ENCODE results near the gene CST3.
"Not testable (repeated sequence)": the region's sequence is repeated elsewhere in the genome, so short reads cannot be mapped to it uniquely, and the experiment has no call there.

Gene CST3

DNA sequence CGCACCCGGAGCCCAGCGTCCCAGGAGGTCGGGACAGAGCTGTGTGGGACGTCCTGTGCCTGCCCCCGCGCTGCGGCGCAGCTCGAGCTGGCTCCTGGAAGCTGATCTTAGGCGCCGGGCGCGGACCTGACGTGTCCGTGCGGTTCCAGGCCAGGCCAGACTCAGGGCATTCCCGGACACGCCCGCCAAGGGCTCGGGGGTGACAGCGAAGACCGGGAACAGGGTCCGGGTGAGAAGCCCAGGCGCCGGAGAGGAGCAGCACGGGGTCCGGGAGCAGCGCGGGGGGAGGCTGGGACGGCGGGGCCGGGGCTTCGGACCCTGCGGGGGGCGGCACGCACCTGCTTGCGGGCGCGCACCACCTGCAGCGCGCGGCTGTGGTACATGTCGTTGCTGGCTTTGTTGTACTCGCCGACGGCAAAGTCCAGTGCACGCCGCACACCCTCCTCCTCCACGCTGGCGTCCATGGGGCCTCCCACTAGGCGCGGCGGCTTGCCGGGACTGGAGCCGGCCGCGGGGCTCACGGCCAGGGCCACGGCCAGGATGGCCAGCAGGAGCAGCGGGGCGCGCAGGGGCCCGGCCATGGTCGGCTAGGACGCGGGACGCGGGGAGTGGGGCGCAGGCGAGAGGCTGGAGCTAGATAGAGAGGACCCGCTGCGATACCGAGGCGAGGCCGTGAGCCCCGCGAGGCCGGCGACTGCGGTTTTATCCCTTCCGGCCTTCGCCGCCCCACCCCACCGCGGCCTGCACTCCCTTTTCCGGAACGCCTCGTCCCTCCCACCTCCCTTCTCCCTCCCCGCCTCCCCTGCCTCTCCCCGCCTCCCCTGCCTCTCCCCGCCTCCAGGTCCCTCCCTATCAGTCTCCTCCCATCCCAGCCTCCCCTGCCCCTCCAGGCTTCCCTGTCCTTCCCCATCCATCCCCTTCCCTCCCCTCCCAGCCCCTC, at the start of gene CST3:
CST3 (minus strand) TSS at position 674 of the 940 bp plus-strand sequence; CDS start at position 581, 93 bp downstream.
- no peak for DNase-seq

DNA sequence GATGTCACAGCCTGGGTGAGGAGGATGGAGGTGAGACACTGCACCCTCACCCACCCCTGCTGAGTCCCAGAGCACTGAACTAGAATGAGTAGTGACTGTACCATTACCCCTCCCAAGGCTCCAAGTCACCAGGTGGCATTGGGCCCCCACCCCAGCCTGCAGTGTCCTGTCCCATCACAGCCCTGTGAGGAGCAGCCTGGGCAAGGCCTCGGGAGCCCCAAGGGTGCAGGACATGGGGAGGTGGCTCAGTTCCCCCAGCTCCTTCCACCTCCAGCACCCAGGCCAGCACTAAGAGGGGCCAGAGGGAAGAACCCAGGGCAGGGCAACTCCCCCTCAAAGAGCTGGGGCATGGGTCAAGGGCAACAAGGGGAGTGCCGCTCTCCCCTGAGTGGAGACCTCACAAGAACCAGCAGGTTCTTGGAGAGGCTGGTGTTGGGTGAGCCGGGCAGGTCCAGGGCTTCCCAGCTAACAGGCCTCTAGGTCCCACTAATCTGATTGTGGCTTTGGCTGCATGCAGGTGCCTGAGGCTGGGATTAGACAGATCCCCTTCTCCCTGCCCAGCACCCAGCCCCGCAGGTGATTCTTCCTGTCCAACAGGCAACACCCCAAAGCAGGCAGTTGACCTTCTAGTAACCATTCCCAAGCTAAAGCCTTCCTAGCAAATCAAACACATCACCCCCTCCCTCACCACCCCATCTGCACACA, 48.4 kb upstream of the CST3 start:
- DNase-seq = no peak

GRCh38 chr20:23685529-23685896, 47.8 kb upstream of the CST3 start:
- not testable (repeated sequence) for DNase-seq

- DNase-seq = no peak
Measured at GRCh38 chr20:23684261-23684660, 46.5 kb upstream of the CST3 start.

- DNase-seq = no peak
Measured at GRCh38 chr20:23683807-23684206, 46.1 kb upstream of the CST3 start.

- no peak for DNase-seq
Measured at GRCh38 chr20:23683281-23683680, 45.5 kb upstream of the CST3 start.

- no peak for DNase-seq
Measured at GRCh38 chr20:23680146-23680545, 42.4 kb upstream of the CST3 start.

GRCh38 chr20:23679133-23680092, 41.7 kb upstream of the CST3 start:
- DNase-seq = no peak

GRCh38 chr20:23673209-23673608, 35.5 kb upstream of the CST3 start:
- DNase-seq = no peak

GRCh38 chr20:23672158-23672557, 34.4 kb upstream of the CST3 start:
- no peak for DNase-seq

- no peak for DNase-seq
Measured at GRCh38 chr20:23671479-23671878, 33.7 kb upstream of the CST3 start.

DNA sequence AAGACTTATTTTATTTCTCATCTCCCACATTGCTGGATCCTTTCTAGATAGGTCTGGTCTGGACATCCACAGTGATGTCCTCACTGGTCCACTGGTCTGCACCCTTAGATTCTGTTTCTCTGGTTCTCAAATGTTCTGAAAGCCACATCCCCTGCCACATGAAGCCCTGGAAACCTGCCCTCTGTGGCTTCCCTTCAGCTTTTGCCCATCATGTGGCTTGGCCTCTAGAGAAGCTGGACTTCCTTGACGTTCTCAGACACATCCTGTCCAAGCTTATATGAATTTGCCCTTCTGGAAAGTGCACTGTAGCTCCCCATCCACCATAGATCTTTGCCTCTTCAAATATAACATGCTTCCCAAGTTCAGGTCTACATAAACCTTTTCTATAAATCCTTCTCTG, 32.6 kb upstream of the CST3 start:
- no peak for DNase-seq

DNA sequence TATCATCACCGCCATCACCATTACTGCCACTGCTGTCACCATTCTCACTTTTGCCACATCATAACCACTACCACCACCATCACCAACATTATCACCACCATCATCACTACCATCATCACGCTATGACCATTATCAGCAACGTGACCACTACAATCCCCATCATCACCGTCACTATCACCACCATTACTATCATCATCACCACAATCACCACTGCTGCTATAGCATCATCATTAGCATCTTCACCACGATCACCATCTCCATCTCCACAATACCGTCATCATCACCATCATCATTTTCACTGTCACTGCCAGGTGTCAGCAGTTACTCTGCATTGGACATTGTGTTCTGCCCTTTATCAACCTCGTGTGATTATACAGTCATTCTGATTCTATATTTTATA, 32.1 kb upstream of the CST3 start:
- DNase-seq = no peak

GRCh38 chr20:23669327-23669726, 31.6 kb upstream of the CST3 start:
- no peak for DNase-seq

DNA sequence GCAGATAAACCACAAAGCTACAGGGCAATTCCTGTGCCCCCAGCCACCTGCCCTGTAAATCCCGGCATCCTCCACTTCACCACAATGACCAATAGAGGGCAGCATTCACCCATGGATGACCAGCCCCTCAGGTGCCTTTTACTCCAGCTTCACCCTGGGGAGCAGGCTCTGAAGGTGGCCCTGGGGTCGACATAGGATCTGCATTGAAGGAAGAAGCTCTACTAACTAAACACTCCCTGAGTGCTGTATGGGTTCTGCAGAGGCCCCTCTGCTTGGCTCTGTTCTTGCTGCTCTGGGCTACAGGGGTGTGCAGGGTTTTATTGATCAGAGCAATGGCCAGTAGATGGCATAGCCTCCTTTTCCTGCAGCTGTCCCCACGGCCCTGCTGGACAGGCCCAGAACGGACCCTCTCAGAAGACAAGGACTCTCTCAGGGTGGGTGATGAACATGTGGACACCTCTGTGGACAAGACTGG, 30.8 kb upstream of the CST3 start:
- peak; percentile 22 for DNase-seq

DNA sequence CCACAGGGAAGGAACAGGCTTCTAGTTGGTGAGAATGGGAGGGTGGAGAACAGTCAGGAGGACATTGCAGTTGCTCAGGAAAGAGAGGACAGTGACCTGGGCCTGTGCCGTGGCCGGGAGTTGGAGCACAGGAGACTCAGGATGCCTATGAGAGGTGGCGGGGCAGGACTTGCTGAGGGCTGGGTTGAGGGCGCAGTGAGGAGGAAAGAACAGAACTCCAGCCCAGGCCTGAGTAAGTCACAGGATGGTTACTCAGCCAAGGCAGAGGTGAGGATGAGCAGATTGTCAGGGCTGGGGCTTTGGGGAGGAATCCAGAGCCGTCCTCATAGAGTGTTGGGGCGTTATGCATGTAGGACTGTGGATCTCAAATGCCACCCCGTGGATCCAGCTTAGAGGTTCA, 29.9 kb upstream of the CST3 start:
- DNase-seq = no peak

- DNase-seq = no peak
Measured at GRCh38 chr20:23666698-23667097, 28.9 kb upstream of the CST3 start.

DNA sequence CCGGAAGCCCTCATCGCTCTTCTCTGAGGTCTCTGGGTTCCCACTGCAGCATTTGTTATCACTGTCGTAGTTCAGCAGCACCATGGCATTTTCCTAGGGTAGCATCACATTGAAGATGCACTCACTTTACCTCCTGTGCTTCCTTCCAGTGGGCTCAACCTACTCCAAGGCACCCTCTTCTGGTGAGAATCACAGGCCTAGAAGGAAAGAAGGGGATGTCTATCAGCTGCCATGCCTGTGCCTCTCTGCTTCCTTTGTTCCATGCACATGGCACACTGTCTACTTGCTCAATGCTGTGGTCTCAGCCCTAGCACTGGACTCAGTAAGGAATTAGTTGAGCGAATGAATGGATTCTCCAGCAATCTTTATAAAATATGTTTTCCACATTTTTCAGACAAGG, 28.4 kb upstream of the CST3 start:
- no peak for DNase-seq

DNA sequence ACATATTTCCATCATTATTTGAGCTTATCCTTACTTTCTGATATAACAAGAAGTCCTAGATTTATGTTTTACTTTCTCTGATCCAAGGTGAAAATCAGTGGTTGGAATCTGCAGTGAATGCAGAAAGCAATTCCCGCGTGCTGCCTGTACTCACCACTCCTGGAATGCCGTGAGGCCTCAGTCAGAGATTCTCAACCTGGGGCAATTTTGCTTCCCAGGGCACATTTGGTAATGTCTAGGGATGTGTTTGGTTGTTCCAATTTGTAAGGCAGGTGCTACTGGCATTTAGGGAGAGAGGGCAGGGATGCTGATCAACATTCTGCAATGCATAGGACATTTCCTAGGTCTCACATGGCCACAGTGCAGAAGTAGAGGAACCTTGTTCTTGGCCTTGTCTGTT, 27.2 kb upstream of the CST3 start:
- no peak for DNase-seq

GRCh38 chr20:23664046-23664445, 26.3 kb upstream of the CST3 start:
- not testable (repeated sequence) for DNase-seq

- DNase-seq = no peak
Measured at GRCh38 chr20:23663180-23663579, 25.4 kb upstream of the CST3 start.

DNA sequence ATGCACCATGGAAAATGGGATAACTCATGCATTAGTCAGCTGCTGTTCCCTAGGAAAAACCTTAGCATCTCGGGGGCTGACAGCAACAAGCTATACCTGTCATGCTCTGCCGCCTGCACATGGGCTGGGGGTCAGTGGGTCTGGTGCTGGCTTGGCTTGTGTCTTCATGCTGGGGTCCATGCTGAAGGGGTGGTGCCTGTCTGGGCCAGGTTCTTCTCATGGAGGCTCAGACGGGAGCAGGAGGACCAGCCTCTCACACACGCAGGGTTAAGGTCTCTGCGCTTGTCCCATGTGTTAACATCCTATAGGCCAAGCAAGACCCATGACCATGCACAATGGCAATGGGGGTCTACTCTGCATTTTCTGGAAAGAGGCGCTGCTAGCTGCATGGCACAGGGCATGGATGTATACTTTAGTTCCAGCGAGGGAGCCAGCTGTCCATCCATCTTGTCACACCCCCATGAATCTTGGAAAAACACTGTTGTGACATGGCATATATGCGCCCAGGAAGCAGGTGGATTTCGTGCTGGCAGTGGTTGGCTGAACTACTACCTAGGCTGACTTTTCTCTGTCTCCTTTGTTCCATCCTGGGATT, 24.6 kb upstream of the CST3 start:
- DNase-seq = no peak
